ENCODE results near the gene SLC27A1.

The SLC27A1 gene

GRCh38 chr19:17470068-17470841 lies at the start of gene SLC27A1:
Gene SLC27A1 (plus strand): TSS chr19:17470524. CDS start chr19:17470541, 17 bp downstream.
- DNase-seq: peak; percentile 85 to 100 (median 99)

DNA sequence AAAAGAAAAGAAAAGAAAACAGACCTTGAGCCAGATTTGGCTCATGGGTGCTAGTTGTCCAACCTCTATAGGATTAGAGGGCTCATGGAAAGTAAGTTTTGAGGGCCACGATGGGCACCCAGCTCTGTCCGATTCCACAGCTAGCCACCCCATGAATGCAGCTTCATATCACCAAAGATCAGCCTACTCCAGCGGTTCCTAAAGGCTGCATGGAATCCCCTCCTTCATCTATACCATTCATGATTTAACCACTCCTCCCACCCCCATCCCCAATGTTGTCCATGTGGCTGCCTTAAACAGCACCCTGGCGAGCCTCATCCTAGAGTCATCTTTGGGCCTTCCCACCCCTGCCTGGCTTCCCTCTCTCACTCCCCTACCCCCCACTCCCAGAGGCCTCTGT lies 48.4 kb upstream of the SLC27A1 start:
- DNase-seq: no peak

- no peak for DNase-seq
These were observed 46.7 kb upstream of the SLC27A1 start for GRCh38 chr19:17423429-17424208.

DNA sequence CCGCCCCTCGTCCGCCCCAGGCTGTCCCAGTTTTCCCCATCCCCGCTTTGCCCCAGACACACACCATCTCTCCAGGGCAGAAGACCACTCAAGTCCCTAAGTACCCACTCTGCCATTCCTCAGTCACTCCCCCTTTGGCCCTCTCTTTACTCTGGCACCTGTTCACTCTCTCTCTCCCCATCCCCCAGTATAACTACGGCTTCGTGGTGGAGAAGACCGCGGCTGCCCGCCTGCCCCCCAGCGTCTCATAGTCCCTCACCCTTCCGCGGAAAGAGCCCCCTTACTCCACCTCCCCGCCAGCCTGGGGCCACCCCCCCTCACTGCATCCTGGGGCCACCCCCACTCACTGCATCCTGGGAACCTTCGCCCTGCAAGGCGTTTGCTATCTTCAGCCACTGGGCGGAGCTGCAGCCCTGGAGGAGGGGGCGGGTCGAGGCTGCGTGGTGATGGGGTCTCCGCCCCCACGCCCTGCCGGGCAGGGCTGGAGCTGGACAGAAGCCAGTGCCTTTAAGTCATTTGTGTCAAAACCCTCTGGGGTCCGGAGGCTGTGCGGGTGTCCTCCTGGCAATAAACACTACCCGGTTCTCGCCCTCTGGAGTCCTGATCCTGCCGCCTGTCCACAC lies 45.5 kb upstream of the SLC27A1 start:
- DNase-seq: peak in 29 of 51 donors; percentile 4 to 51 (median 27)

- no peak for DNase-seq
These were observed 40.6 kb upstream of the SLC27A1 start for GRCh38 chr19:17429641-17430113.

DNA sequence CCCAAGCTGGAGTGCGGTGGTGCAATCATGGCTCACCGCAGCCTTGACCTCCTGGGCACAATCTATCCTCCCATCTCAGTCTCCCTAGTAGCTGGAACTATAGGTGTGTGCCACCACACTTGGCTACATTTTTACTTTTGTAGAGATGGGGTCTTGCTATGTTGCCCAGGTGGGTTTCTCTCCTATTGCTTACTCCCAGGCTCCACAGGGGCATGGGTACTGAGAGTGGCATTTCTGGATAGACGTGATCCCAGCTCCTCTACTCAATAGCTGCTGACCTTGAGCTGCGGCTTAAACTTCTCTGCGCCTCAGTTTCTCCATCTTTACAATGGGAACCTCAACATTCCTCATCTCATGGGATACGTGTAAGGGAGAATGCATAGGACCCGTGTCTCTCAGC lies 38.9 kb upstream of the SLC27A1 start:
- no peak for DNase-seq

DNA sequence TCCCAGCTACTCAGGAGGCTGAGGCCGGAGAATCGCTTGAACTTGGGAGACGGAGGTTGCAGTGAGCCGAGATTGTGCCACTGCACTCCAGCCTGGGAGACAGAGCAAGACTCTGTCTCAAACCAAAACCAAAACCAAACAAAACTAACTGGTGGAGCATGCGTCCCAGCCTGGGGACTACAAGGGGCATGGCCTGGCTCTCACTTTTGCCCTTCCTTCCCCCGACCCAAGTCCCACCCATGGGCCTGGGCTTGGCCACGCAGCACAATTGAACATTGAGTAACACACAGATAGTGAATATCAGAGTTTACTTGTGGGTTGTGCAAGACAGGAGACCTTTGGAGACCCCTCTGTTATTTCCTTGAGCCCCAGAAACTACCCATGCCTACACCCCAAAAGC lies 35.1 kb upstream of the SLC27A1 start:
- no peak for DNase-seq

DNA sequence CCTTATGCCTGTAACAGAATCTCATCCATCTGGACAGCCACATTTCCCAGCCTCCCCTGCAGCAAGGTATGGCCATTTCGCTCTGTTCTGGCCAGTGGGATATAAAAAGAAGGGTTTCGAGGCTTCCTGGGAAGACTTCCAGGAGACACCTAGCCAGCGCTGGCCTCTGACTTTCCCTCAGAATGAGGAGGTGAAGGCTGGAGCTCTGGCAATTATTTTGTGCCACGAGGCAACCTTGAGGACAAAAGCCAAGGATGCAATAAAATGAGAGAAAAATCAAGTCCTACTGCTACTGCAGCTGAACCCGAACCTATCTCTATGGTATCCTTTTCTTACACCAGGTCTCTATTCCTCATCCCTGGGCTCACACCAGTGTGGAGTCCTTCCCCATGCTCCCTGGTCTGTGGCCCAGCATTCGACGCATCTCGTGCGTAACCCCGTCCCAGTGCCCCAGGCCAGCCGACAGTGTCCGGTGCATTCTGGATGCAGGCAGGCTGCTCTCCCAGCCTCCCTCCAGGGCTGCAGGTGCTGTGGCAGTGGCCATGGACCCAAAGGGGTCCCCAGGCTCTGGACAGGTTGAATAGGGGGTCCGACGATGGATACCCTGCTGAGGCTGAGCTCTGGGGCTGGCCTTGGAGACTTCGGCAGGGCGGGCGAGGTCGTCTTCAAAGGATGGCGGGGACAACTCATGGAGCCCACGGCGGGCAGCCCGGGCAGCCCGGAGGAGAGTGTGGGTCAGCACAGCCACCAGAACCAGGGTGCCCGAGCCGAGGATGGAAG lies 34.0 kb upstream of the SLC27A1 start:
- no peak for DNase-seq

GRCh38 chr19:17436874-17437267 lies 33.5 kb upstream of the SLC27A1 start:
- DNase-seq: no peak

GRCh38 chr19:17441241-17442021 lies 28.9 kb upstream of the SLC27A1 start:
- no peak for DNase-seq

GRCh38 chr19:17445526-17446165 lies 24.7 kb upstream of the SLC27A1 start:
- no peak for DNase-seq

DNA sequence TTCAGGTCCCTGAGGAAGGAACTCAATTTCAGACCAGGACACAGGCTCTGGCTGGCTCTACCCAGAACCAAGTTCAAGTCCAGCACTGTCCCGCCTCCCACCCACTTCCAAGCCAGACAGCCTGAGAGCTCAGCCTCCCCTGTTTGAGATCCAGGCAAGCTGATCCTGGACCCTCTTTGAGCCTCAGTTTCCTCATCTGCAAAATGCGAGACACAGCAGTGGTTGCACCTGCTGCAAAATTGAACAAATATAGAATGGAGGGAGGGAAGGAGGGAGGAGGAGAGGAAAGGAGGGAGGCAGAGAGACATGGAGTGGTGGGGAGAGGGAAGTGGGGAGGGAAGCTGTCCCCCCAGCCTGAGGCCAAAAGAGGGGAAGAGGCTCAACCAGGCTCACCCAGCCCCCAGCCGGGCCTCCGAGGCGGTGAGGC lies 22.6 kb upstream of the SLC27A1 start:
- DNase-seq: no peak

DNA sequence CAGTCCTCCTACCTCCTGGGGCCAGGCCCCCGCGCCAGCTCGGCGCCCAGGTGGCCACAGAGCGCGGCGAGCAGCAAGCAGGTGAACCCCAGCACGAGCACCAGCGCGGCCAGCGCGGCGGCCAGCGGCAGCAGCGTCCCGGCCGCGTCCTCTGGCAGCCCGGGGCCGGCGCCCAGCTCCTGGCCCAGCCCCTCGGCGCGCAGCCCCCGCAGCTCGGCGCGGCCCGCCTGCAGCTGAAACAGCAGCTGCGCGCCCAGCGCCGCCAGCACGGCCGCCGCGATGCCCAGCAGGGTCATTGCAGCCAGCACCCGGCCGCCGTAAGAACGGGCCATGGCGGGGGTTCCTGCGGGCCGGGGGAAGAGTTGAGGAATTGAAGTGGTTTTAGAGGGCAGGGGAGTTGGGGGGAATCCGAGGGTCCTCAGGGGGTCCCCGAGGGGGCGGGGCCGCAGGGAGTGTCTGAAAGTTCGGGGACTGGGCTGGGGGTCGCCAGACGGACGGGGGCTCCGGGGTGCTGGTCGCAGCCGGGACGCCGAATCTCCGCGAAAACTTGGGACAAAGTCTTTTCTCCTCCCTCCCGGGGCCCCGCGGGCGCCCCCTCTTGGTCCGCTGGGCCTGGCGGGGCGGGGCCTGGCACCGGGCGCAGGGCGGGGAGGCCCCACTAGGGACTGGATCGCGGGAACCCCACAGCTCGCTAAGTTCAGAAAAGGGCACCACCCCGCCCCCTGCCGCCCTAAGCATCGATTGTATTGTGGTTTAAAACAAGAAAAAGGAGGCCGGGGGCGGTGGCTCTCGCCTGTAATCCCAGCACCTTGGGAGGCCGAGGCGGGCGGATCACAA lies 22.0 kb upstream of the SLC27A1 start, which contains the start of gene TMEM221:
TSS of gene TMEM221 (minus strand) at position 538 of the 837 bp plus-strand sequence. CDS start at position 332, 206 bp downstream.
- peak in 12 of 51 donors; percentile 7 to 37 (median 15) for DNase-seq

DNA sequence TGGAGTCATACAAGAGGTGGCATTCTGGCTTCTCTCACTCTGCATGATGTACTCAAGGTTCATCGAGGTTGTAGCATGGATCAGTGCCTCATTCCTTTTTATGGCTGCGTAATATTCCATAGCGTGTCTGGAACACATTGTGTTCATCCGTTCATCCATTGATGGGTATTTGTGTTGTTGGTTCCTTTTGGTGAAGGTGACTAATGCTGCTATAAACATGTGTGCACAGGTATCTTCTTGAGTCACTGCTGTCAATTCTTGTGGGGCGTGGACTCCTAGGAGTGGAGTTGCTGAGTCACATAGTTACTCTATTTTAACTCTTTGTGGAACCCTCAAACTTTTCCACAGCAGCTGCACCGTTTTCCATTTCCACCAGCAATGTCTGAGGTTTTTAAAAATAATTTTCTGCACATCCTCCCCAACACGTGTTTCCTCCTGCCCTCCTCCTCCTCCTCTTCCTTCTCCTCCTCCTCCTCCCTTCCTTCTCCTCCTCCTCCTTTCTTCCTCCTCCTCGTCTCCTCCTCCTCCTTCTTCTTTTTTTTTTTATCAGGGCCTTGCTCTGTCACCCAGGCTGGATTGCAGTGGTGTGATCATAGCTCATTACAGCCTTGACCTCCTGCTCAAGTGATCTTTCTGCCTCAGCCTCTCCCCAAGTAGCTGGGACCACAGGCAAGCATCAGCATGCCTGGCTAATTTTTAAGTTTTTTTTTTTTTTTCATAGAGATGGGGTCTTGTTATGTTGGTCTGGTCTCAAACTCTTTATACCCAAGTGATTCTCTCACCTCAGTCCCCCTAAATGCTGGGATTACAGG lies 19.9 kb upstream of the SLC27A1 start:
- DNase-seq: no peak

DNA sequence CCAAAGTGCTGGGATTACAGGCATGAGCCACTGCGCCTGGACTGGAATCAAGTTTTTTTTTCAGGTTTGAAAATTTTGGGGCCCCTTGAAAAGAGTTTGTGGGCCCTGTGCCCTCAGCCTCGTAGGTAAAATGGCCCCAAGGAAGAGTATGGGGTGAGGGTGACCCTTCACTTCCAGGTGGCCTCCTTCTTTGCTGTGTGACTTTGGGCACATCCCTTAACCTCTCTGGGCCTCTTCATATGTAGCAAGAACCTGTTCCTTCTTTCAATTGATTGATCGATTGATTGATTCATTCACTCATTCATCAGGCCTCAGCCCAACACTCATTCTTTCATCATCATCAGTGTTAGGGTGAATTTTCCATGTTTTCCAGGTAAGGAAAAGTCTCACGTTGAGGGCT lies 18.5 kb upstream of the SLC27A1 start:
- DNase-seq: no peak

DNA sequence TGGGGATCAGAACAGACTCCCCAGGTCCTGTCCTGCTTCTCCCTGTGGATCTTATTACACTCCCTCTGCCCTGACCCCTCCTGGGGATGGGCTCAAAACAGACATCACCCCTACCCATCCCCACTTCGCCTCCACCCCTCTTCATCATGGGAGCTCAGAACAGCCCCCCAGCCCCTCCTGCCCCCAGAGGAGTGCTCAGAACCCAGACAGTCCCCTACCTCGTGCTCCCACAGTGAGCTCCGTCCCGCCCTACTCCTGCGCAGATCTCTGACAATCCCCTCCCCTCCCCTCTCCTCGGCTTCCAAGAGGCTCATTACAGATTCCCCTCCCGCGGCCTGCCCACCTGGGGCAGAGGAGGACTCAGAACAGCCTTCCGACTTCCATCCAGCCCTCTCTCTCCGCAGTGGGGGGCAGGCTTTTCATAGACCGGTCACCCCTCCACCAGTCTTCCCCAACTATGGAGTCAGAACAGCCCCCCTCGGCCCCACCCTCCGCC lies 15.7 kb upstream of the SLC27A1 start:
- DNase-seq: no peak

GRCh38 chr19:17455308-17456123 lies 14.8 kb upstream of the SLC27A1 start:
- no peak for DNase-seq

Data from hypothalamus (tissue), 51 donors.